Keratinocyte (primary cell): ENCODE results near the gene RPS23.

ENCODE experiments used
- CTCF ChIP-seq, 3 experiments: IDR thresholded peaks in 1 of 3; conservative IDR thresholded peaks in 1 of 3; optimal IDR thresholded peaks in 1 of 3; 2 replicates in 2 of 3; 3 replicates in 1 of 3; pipeline versions ENCODE3 to v1.5.1; 2011; ENCODE audit warnings: low read length in 3 of 3, mild to moderate bottlenecking in 3 of 3, moderate library complexity in 2 of 3, control low read depth in 1 of 3, inconsistent platforms in 1 of 3; ENCODE audit not compliant: insufficient read depth in 2 of 3; ENCODE audit errors: extremely low read depth in 1 of 3
- EZH2 ChIP-seq: IDR thresholded peaks from one replicate; pipeline ENCODE4 v1.6.1; 2012; ENCODE audit warnings: inconsistent platforms, mild to moderate bottlenecking, low read length, moderate library complexity

GRCh38 chr5:82255844-82256243 is 22.3 kb downstream of the RPS23 start:
- TF ChIP-seq CTCF (optimal IDR thresholded peaks at IDR 0.05 in 1 of 3, IDR thresholded peaks at IDR 0.05 in 1 of 3, conservative IDR thresholded peaks at IDR 0.05 in 1 of 3; ENCODE audit: extremely low read depth in 1 of 3, insufficient read depth in 2 of 3, low read length in 3 of 3), result no peak
- TF ChIP-seq EZH2, result no peak
